OCI-LY7 (cell line): ENCODE data around the gene PLAC1. TPM values are rescaled to one million over a fixed set of nuclear protein-coding genes. Genes with fewer than 3 reads are reported as not detected.

Experiments used
- BruUV-seq: library from RNA; stranded (reverse); fragments of 400-500 nt; replicated peaks from 2 replicates; lab custom pipeline; 2021; lab: Mats Ljungman, UMichigan
- CTCF ChIA-PET: fragments of 300-600 bp; sonication (Branson Sonifier 250); formaldehyde crosslinking; loops from one replicate; lab custom pipeline; 2022; ENCODE audit warnings: antibody characterized with exemption; ENCODE audit not compliant: unreplicated experiment; lab: Charles Lee
- POLR2A ChIA-PET: fragments of 300-600 bp; sonication (Branson Sonifier 250); formaldehyde crosslinking; loops from one replicate; lab custom pipeline; 2022; ENCODE audit warnings: antibody characterized with exemption; lab: Charles Lee
- DNase-seq: peaks from one replicate; pipeline ENCODE4 v3.0.0-alpha.2; 2015; ENCODE audit warnings: low spot score
- H2AFZ ChIP-seq: fragments of 200-600 bp; sonication (generic), shearing (Covaris generic); 2 replicates; pipeline ENCODE4 v1.6.1; 2014; ENCODE audit warnings: mild to moderate bottlenecking, antibody characterized with exemption, low read length, moderate library complexity
- H3K27ac ChIP-seq: fragments of 200-600 bp; sonication (generic); 2 replicates; pipeline ENCODE4 v1.5.1; 2014; ENCODE audit warnings: mixed run types, low read depth, mild to moderate bottlenecking, moderate library complexity, low read length, inconsistent platforms; ENCODE audit not compliant: poor library complexity, severe bottlenecking
- H3K36me3 ChIP-seq: fragments of 200-600 bp; sonication (generic); 2 replicates; pipeline ENCODE4 v1.6.1; 2014; ENCODE audit warnings: mild to moderate bottlenecking, antibody characterized with exemption, low read length, moderate library complexity, mixed read lengths; ENCODE audit not compliant: insufficient read depth
- H3K4me1 ChIP-seq: fragments of 200-600 bp; sonication (generic); 2 replicates; pipeline ENCODE4 v1.5.1; 2014; ENCODE audit warnings: mild to moderate bottlenecking, low read length; ENCODE audit not compliant: insufficient read depth, poor library complexity, severe bottlenecking
- H3K4me2 ChIP-seq: fragments of 200-600 bp; sonication (generic); 2 replicates; pipeline ENCODE4 v1.6.1; 2014; ENCODE audit warnings: mild to moderate bottlenecking, low read length
- H3K4me3 ChIP-seq: fragments of 200-600 bp; sonication (generic); 2 replicates; pipeline ENCODE4 v1.5.1; 2014; ENCODE audit warnings: mild to moderate bottlenecking, low read depth, low read length; ENCODE audit not compliant: poor library complexity, severe bottlenecking
- H3K79me2 ChIP-seq: fragments of 200-600 bp; sonication (generic); 2 replicates; pipeline ENCODE4 v1.6.1; 2016; ENCODE audit warnings: low read depth, mild to moderate bottlenecking, low read length, moderate library complexity, mixed read lengths; ENCODE audit not compliant: insufficient read depth
- H3K9me2 ChIP-seq: fragments of 200-600 bp; sonication (generic); 2 replicates; pipeline ENCODE4 v1.6.1; 2016; ENCODE audit warnings: mild to moderate bottlenecking, low read length, mixed read lengths; ENCODE audit not compliant: insufficient read depth
- H3K9me3 ChIP-seq: fragments of 200-600 bp; sonication (generic); 2 replicates; pipeline ENCODE4 v1.6.1; 2014; ENCODE audit warnings: mild to moderate bottlenecking, mixed run types, low read length, mixed read lengths
- H4K20me1 ChIP-seq: fragments of 200-600 bp; sonication (generic); 2 replicates; pipeline ENCODE4 v1.6.1; 2014; ENCODE audit warnings: mild to moderate bottlenecking, antibody characterized with exemption, low read length, moderate library complexity, mixed read lengths; ENCODE audit not compliant: insufficient read depth
- EZH2phosphoT487 ChIP-seq: fragments of 200-600 bp; sonication (generic); IDR thresholded peaks from 2 replicates; pipeline ENCODE4 v1.6.1; 2018; ENCODE audit warnings: low read depth, borderline replicate concordance, mild to moderate bottlenecking, mixed run types, antibody characterized with exemption, low read length, moderate library complexity, mixed read lengths
- intact Hi-C: fragments of 100-400 bp; cut with micrococcal nuclease; formaldehyde crosslinking; loops from one replicate; pipeline ENCODE4 v1.10.0; 2022; ENCODE audit not compliant: unreplicated experiment
- total RNA-seq, 2 experiments: library from RNA; depleted of rRNA in 1 of 2; stranded (reverse); fragments of >200 nt in 1 of 2; shearing (Covaris generic) in 1 of 2; gene quantifications; 2 replicates each; pipeline ENCODE4 v1.2.3, GENCODE V29; 2014 to 2022
- TF ChIP-seq, protein P1 (sequence below): fragments of 200-600 bp; sonication (generic); conservative IDR thresholded peaks from 2 replicates; pipeline ENCODE4 v1.5.1; 2014; ENCODE audit warnings: mild to moderate bottlenecking, antibody characterized with exemption, low read length, moderate library complexity, mixed read lengths

The PLAC1 gene
- total RNA-seq, 2 experiments from 2014 or later = 0.28 TPM; not detected in 1

DNA sequence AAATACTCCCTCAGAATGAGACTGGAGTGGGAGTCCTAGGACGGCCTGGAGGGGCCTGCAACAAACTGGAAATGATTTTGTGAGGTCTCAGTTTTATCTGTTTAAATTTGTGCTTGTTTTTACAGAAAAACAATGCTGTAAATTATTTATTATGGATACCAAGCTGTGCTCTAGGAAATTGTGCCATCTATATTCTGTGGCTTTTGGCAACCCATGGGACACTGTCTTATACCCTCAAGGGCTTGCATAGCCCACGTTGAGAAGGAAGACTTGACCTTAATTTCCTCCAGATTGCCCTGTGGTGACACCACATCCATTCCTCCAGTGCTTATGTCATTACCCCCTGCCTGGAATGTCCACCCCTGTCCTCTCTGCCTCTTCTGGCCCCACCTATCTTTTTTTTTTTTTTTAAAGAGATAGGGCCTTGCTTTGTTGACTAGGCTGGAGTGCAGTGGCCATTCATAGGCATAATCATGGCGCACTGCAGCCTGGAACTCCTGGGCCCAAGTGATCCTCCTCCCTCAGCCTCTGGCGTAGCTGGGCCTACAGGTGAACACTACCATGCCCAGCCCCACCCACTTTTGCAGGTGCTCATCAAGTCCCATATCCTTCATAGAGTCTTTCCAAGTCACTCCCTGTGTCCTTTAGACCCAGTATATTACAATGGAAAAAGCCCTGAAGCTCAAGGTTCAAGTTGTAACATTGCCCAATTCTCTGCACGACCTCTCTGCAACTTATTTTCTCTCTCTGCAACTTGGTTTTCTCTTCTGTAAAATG, 120.9 kb downstream of the PLAC1 start:
- H3K4me2 ChIP-seq = no peak overlapping the region
- H3K27ac ChIP-seq = no peak overlapping the region
- H2AFZ ChIP-seq = no peak overlapping the region
- TF ChIP-seq EZH2phosphoT487 = no peak
- TF ChIP-seq, protein P1, sequence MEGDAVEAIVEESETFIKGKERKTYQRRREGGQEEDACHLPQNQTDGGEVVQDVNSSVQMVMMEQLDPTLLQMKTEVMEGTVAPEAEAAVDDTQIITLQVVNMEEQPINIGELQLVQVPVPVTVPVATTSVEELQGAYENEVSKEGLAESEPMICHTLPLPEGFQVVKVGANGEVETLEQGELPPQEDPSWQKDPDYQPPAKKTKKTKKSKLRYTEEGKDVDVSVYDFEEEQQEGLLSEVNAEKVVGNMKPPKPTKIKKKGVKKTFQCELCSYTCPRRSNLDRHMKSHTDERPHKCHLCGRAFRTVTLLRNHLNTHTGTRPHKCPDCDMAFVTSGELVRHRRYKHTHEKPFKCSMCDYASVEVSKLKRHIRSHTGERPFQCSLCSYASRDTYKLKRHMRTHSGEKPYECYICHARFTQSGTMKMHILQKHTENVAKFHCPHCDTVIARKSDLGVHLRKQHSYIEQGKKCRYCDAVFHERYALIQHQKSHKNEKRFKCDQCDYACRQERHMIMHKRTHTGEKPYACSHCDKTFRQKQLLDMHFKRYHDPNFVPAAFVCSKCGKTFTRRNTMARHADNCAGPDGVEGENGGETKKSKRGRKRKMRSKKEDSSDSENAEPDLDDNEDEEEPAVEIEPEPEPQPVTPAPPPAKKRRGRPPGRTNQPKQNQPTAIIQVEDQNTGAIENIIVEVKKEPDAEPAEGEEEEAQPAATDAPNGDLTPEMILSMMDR = no peak
- H3K4me1 ChIP-seq = peaks cover 5% of the 10 kb centered on the region
- intact Hi-C loops = no loop called here
- no peaks in the 10 kb centered on the region for H3K79me2 ChIP-seq
- H3K36me3 ChIP-seq = no peaks in the 10 kb centered on the region
- no peaks in the 10 kb centered on the region for H3K9me3 ChIP-seq
- CTCF ChIA-PET = no interaction called here
- no peak for DNase-seq
- no peak overlapping the region for H3K4me3 ChIP-seq
- POLR2A ChIA-PET = no interaction called here
- H3K9me2 ChIP-seq = no peaks in the 10 kb centered on the region
- no TSS peak for BruUV-seq
- no peaks in the 10 kb centered on the region for H4K20me1 ChIP-seq

DNA sequence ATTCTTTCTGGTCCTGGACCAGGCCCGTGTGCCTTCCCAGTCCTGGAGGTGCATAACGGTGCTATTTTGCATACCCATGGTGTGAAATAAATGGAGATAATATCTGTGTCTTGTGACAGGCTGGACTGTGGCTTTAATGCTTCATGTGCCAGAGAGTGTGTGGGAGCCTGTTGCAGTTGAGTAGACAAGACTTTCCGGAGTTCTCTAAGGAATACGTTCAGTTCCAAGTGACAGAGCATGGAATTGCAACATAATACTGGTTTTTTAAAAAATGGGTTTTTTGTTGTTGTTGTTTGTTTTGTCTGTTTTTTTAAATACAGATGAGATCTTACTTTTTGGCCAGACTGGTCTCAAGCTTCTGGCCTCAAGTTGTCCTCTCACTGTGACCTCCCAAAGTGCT, 124.3 kb downstream of the PLAC1 start:
- Histone ChIP-seq H3K9me2 (no peaks in the 10 kb centered on the region), H3K27ac (no peak overlapping the region), H3K4me1 (no peaks in the 10 kb centered on the region), H3K4me2 (no peak overlapping the region), H3K36me3 (no peaks in the 10 kb centered on the region), H3K79me2 (no peaks in the 10 kb centered on the region), H3K4me3 (no peak overlapping the region), H4K20me1 (no peaks in the 10 kb centered on the region), H2AFZ (no peak overlapping the region), H3K9me3 (no peaks in the 10 kb centered on the region)
- BruUV-seq = no TSS peak
- ChIA-PET CTCF (no interaction called here), POLR2A (no interaction called here)
- no peak for TF ChIP-seq EZH2phosphoT487
- TF ChIP-seq, protein P1 = no peak
- no peak for DNase-seq
- intact Hi-C loops = no loop called here

DNA sequence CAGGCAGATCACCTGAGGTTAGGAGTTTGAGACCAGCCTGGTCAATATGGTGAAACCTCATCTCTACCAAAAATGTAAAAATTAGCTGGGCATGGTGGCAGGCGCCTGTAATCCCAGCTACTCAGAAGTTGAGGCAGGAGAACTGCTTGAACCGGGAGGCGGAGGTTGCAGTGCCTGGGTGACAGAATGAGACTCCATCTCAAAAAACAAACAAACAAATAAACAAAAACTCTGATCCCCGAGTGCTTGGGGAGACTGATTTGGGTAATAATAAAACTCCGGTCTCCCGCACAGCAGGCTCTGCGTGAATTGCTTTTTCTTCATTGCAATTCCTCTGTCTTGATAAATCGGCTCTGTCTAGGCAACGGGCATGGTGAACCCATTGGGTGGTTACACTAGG, 124.9 kb downstream of the PLAC1 start:
- no TSS peak for BruUV-seq
- H3K4me3 ChIP-seq = no peak overlapping the region
- H2AFZ ChIP-seq = no peak overlapping the region
- POLR2A ChIA-PET = no interaction called here
- CTCF ChIA-PET = no interaction called here
- H3K4me2 ChIP-seq = no peak overlapping the region
- TF ChIP-seq, protein P1 = no peak
- no peak for TF ChIP-seq EZH2phosphoT487
- DNase-seq = no peak
- H3K4me1 ChIP-seq = no peaks in the 10 kb centered on the region
- no peaks in the 10 kb centered on the region for H4K20me1 ChIP-seq
- H3K79me2 ChIP-seq = no peaks in the 10 kb centered on the region
- intact Hi-C loops = no loop called here
- no peak overlapping the region for H3K27ac ChIP-seq
- no peaks in the 10 kb centered on the region for H3K9me2 ChIP-seq
- no peaks in the 10 kb centered on the region for H3K36me3 ChIP-seq
- no peaks in the 10 kb centered on the region for H3K9me3 ChIP-seq
